ENCODE data around the gene PDCD1LG2.
A peak's percentile ranks its signal among the peaks of the same experiment; 100 is the strongest.

Gene PDCD1LG2

DNA sequence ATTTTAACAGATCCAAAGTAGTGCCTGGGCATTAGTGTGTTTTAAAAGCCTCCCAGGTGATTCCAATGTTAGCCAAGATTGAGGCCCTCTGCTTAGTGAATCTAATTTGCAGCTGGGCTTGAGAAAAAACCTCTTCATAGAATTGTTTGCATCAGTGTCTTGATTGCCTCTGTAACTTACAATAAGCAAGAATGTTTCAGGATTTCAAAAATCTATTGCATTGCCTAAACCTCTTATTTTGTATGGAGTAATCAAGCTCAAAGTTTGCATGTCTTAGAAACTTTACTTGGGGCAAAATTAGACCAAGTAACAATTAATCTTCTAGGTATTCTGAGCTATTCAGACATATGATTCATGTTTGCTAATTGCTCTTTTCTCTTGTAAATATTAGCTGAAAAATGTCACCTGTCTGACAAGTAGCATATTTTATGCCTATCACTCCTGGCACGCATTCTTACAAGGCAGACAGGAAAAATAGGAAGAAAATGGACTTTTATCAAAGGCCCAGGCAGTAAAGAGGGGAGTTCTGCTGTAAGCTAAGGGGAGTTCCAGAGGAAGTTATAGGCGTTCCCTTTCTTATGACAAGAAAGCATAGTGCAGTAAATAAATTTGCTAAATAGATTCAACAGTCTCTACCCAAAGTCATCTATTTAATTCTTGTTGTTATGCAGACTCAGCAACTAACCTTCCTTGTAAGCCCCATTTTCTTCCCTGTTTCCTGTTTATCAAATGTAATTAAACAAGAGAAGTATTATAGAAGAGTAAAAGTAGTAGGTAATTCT, 21.0 kb downstream of the PDCD1LG2 start:
- no peak for DNase-seq (ENCODE audit: low read depth in 2 of 2)

- DNase-seq (ENCODE audit: low read depth in 2 of 2): no peak
These were observed 22.0 kb downstream of the PDCD1LG2 start for GRCh38 chr9:5532306-5532705.

DNA sequence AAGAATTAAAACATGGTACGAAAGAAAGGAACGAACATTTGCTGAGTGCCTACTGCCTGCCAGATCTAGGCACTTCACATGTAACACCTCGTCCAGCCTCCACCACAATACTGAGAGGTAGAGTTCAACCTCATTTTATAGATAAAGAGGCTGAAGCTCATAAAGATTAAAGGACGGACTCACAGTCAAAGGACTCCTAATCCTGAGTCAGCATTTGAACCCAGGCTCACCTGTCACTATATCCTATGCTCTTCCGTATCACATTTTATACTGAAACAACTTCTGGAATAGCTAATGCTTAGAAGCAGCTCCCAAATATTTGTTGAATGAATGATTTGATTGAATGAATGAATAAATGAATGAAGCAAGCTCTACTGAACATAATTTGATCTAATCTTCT, 22.5 kb downstream of the PDCD1LG2 start:
- DNase-seq (ENCODE audit: low read depth in 2 of 2): no peak

GRCh38 chr9:5536684-5537083, 26.4 kb downstream of the PDCD1LG2 start:
- DNase-seq (ENCODE audit: low read depth in 2 of 2): no peak

DNA sequence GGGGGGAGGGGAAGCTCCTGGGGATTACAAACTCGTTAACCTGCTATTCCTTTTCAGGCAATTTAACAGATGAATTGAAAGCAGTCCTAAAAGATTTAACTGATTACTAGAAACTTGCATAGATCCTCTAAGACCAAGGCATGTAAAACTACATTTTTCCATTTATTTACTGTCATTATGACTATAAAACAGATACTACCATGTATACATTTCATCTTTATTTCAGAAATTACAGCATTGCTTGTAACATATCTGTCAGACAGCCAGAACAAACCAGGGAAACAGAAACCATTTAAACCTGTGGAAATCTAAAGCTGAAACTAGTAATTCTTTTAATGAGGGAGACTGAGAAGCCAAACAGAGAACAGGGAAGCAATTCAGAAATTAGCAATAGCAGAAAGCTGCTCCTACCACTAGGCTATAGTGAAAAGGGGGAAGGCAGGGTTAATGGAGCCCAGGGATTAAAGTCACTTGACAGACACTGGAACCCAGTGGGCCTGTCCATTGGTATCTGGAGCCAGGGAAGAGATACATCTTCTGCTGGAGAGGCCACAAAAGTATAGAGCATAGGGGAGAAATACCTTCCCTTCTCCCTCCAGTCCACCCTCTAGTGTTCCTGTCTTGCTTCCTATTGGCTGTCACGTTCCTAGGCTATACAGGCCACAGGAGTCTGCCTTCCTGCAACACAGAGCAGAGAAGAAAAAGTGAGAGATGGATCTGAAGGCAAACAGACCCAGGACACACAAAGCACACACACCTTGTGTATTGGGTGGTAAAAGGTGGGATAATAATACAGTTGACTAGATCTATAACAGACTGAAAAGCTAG, 33.8 kb downstream of the PDCD1LG2 start:
- DNase-seq (ENCODE audit: low read depth in 2 of 2): no peak

DNA sequence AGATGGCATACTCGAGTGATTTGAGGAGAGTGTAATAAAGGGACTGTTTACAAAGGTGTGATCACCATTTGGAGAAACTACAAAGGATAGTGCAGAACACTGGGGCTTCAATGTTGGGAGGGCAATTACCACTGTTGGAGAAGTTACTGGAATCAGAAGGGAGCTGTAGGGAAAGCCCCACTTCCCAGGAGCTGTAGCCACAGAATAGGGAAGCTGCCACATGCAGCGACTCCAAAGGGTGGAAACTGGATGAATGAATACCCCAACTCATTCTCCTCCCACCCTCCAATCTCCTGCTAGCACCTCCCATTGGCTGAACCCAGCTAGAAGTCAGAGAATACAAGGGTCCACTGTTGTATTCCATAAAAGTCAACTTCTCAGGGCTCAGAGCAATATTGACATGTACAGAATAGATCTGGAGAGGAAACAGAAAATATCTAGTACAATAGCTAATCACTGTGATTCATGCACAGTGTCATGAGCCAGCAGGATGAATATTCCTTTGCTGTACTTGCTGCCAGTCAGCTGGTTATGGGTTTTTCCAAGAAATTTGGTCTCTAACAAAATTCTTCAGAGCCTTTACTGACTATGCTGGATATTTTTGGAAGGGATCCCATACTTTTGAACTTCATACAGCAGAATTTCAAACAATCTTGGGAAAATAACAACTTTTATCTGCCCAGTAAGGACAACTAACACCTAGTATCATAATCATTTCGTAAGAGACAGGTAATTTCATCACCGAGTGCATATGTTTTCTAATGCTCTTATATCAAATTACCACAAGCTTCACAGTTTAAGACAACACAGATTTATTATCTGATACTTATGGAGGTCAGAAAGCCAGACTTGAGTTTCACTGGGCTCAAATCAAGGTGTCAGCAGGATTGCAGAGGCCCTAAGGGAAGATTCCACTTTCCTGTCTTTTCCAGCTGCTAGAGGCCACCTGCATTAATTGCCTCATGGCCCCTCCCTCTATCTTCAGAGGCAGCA, 39.6 kb downstream of the PDCD1LG2 start:
- no peak for DNase-seq (ENCODE audit: low read depth in 2 of 2)

DNA sequence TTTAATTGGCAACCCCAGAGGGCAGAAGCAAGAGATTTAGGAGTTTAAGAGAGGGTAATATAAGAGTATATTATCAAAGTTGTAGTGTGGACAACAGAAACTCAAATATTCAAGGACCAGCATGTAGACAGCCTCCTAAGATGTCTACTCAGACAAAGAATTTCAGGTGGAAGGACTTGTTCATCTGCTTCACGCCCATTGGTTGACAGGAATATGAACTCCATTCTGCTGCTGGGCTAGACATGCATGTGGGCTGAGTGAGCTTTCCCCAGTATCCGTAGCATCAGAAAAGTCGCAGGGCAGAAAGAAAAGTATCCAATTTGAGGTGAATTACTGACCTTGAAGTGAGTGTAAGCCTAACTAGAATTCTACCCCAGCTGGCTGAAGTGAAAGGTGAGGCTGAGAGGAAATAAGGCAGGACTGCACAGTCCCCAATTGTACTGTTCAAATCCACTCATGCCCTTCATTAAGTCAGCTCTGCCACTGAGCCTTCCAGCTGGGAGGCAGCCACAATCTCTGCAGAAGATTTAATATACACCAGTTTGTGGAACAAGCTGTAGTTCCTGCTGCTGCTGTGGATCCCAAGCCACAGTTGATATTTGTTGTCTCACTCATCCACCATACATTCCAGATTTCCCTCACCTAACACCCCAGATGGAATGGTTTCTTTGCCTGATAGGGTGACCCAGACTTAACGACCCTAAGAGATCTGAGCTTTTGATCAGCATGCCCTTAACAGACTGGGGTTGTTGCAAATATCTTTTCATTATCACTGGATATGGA, 41.2 kb downstream of the PDCD1LG2 start:
- no peak for DNase-seq (ENCODE audit: low read depth in 2 of 2)

DNA sequence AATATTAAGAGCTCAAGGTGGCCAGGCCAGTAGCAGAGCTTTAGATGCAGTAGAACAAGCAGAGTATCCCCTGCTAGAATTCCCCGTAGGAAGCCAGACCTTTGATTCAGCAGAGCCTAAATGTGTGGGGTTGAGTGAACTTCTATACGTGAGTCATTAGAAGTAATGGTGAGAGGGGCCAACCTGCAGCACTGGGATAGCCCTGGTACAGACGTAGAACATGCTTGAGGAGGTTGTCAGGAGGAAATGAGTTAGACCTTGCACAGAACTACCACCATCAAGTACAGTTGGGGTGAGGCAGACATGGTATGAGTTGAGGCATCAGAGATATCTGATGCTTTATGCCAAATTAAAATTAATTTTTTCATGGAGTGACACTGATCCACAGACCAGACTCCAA, 42.0 kb downstream of the PDCD1LG2 start:
- DNase-seq (ENCODE audit: low read depth in 2 of 2): no peak

DNA sequence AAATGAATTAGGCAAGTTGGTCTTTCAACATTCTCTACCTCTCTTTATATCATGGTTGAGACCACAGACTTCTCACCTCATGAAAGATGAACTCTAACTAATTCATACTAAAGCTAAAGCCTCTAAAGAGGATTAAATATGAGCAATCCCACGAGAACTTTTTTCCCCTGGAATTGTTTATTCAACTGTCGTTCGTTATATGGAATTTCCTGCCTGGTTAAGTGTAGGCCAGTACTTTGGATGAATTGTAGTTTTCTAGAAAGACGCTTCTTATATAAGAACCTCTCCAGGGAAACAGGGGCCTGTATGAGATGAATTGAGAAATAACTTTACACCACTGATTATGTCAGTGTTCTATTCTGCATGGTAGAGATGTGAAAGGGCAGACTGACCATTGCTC, 42.9 kb downstream of the PDCD1LG2 start:
- no peak for DNase-seq (ENCODE audit: low read depth in 2 of 2)

DNA sequence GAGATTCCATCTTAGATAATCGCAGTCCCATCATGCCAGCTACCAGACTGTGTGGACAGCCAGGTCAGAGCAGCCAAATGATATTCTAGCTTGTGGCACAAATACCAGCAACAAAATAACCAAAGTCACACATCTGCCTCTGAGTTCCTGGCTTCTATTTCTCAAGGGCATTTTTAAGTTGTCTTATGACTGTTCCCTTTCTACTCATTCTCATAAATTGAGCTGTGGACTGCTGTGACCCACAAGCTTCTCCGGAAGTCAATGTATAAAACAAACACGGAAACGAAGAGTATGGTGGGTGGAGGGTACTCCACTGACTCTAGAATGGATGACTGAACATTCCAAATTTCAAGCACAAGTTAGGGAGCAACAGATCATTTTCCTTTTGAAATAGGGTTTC, 43.9 kb downstream of the PDCD1LG2 start:
- DNase-seq (ENCODE audit: low read depth in 2 of 2): no peak

GRCh38 chr9:5556101-5556705, 45.9 kb downstream of the PDCD1LG2 start:
- no peak for DNase-seq (ENCODE audit: low read depth in 2 of 2)

DNA sequence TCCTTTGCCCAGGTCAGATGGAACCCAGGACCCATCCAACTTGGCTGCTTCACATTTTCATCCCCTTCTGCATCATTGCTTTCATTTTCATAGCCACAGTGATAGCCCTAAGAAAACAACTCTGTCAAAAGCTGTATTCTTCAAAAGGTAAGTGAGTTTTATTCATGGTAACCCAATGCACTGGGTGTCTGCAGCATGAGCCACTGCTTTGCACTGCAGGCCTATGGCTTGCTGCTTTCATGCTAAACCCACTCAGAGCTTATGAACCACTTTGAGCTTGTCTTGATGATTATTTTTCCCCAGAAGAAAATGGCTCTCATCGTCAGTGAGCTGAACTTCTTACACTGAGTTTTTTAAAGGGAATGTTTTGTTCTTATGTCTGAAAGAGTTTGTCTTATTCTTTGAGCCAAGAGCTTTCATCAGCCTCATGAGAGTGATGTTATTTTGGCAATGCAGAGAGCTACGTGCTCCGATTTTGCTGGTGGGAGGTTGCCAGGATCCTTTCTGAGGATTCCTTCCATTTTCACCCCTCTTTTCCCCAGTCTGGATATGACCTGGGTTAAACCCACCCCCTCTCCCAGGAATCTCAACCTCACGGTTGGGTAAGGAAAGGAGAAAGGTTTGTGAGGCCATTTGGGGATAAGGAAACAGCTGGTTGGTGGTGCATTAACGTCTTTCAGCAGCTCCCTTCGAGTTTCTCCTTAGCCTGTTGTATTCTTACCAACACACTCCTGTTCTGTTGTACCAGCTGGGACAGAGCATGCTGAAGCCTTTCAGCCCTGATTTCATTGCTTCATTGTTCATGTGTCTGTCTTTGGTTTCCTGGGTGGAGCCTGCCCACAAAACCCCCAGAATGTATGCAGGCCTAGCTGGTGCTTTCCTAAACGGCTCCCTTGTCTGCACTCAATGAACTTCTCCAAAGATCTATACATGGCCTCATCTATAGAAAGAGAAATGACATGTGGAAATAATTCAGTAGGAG, 47.6 kb downstream of the PDCD1LG2 start:
- DNase-seq (ENCODE audit: low read depth in 2 of 2): peak; percentile 8 to 20

GRCh38 chr9:5559659-5560058, 49.3 kb downstream of the PDCD1LG2 start:
- DNase-seq (ENCODE audit: low read depth in 2 of 2): no peak

GRCh38 chr9:5560443-5561100, 50.2 kb downstream of the PDCD1LG2 start:
- no peak for DNase-seq (ENCODE audit: low read depth in 2 of 2)

DNA sequence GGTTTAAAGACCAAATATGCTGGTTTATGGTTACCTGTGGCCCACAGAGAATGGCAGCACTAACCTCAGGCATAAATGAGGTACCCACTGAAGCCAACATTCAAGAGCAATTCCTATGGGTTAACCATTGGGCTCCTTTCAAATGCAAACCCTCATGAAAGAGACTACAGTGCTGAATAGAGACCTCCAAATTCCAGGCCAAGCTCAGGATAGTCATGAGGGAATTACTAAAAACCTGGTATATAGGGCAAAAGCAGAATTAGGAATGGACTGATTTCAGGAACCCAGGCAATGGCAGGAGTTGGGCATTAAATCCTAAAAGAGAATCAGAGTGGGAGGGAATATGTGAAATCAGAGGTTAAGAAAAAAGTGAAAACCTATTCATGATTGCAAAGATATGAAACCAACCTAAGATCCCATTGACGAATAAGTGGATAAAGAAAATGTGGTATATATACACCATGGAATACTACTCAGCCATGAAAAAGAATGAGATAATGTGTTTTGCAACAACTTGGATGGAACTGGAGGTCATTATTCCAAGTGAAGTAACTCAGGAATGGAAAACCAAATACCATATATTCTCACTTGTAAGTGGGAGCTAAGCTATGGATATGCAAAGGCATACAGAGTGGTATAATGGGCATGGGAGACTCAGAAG, 51.6 kb downstream of the PDCD1LG2 start:
- DNase-seq (ENCODE audit: low read depth in 2 of 2): no peak

- no peak for DNase-seq (ENCODE audit: low read depth in 2 of 2)
These were observed 52.6 kb downstream of the PDCD1LG2 start for GRCh38 chr9:5562806-5563416.

DNA sequence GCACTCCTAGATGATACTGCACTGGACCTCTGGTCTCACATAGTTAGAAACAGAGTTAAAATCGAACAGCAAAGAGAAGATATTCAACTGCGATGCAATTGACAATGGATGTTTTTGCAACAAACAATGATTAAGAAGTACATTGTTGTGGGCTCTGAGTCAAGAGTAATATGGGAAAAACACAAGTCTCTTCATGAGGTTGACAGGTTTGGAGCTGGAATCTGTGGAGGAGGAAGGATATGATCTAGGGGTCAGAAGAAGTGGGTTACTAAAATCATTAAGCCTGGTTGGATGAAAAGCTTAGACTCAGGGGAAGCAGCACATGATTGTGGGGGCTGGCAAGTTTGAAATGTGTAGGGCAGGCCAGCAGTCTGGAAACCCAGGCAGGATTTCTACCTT, 53.1 kb downstream of the PDCD1LG2 start:
- DNase-seq (ENCODE audit: low read depth in 2 of 2): no peak

DNA sequence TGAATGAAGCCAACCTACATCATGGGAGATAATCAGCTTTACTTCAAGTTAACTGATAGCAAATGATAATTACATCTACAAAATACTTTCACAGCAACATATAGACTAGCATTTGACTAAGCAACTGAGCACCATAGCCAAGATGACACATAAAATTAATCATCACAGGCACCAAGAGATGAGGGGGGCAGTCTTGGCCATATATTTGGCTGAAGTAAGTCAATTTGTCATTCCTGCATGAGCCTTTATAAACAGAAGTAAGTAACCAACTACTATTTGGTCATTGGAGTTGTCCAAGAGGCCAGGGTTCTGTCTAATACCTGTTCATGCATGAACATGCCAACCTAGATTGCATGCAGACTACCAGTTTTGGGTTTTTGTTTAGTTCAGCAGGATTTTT, 53.6 kb downstream of the PDCD1LG2 start:
- DNase-seq (ENCODE audit: low read depth in 2 of 2): no peak

Data from stimulated activated CD8-positive, alpha-beta memory T cell treated with anti-CD3 and anti-CD28 coated beads, Interleukin-2, amount 100 ng/mL, for 1 hour (primary cell).